GM19043 (cell line): ENCODE results near the gene MEGF6.

ENCODE experiments used
- ATAC-seq: cut with Tn5 transposase; IDR thresholded peaks from one replicate; pipeline ENCODE4 v1.9.1; 2021; ENCODE audit warnings: low read depth; ENCODE audit not compliant: unreplicated experiment

MEGF6 gene

GRCh38 chr1:3560981-3561380, 50.3 kb downstream of the MEGF6 start:
- ATAC-seq: no peak

GRCh38 chr1:3560251-3560871, 50.9 kb downstream of the MEGF6 start:
- ATAC-seq: no peak

GRCh38 chr1:3558036-3558726, 53.1 kb downstream of the MEGF6 start:
- ATAC-seq: no peak

GRCh38 chr1:3557366-3557765, 53.9 kb downstream of the MEGF6 start:
- no peak for ATAC-seq

- ATAC-seq: no peak
Measured at GRCh38 chr1:3556336-3556735, 55.0 kb downstream of the MEGF6 start.

GRCh38 chr1:3555131-3555920, 56.0 kb downstream of the MEGF6 start:
- no peak for ATAC-seq

- ATAC-seq: no peak
Measured at GRCh38 chr1:3553940-3554223, 57.4 kb downstream of the MEGF6 start.

GRCh38 chr1:3553166-3553939, 58.0 kb downstream of the MEGF6 start:
- ATAC-seq: no peak

- ATAC-seq: no peak
Measured at GRCh38 chr1:3552751-3553150, 58.6 kb downstream of the MEGF6 start.

- no peak for ATAC-seq
Measured at GRCh38 chr1:3552176-3552575, 59.1 kb downstream of the MEGF6 start.

GRCh38 chr1:3551711-3552110, 59.6 kb downstream of the MEGF6 start:
- ATAC-seq: no peak

GRCh38 chr1:3551290-3551678, 60.0 kb downstream of the MEGF6 start:
- no peak for ATAC-seq

GRCh38 chr1:3550511-3551289, 60.6 kb downstream of the MEGF6 start:
- ATAC-seq: no peak

- ATAC-seq: no peak
Measured at GRCh38 chr1:3548895-3549294, 62.4 kb downstream of the MEGF6 start.

- ATAC-seq: no peak
Measured at GRCh38 chr1:3548156-3548893, 63.0 kb downstream of the MEGF6 start.

GRCh38 chr1:3547055-3548005, 64.0 kb downstream of the MEGF6 start:
- no peak for ATAC-seq

GRCh38 chr1:3546048-3546384, 65.3 kb downstream of the MEGF6 start:
- ATAC-seq: no peak

GRCh38 chr1:3545363-3546047, 65.8 kb downstream of the MEGF6 start:
- no peak for ATAC-seq
